ENCODE results near the gene CTDSPL. TPM values are rescaled to one million over a fixed set of nuclear protein-coding genes. Genes with fewer than 3 reads are reported as not detected.

The CTDSPL gene
- total RNA-seq, 1 experiment from 2014 or later = 27.4 TPM

GRCh38 chr3:37993820-37994638 is 132.3 kb downstream of the CTDSPL start:
- peak in 1 of 2 experiments; percentile 38 for DNase-seq (ENCODE audit: low read depth in 1 of 2, low spot score in 2 of 2)
- H3K9me3 ChIP-seq (replicated peaks) = no peaks in the 10 kb centered on the region

GRCh38 chr3:37994639-37994972 is 132.9 kb downstream of the CTDSPL start:
- Histone ChIP-seq H3K9me3 (replicated peaks) (no peaks in the 10 kb centered on the region), H3K27ac (no peak overlapping the region), H3K27me3 (replicated peaks) (no peaks in the 10 kb centered on the region), H3K4me3 (peak overlapping the region; percentile 35), H3K36me3 (no peaks in the 10 kb centered on the region), H3K4me1 (replicated peaks) (peaks cover 12% of the 10 kb centered on the region)
- no peak for DNase-seq (ENCODE audit: low read depth in 1 of 2, low spot score in 2 of 2)

More at GRCh38 chr3:37993820-37994638, 132.3 kb downstream of the CTDSPL start:
- Histone ChIP-seq H3K36me3 (no peaks in the 10 kb centered on the region), H3K27ac (no peak overlapping the region), H3K4me3 (peak overlapping the region; percentile 35), H3K4me1 (replicated peaks) (peaks cover 8% of the 10 kb centered on the region), H3K27me3 (replicated peaks) (no peaks in the 10 kb centered on the region)

- no peaks in the 10 kb centered on the region for H3K27me3 ChIP-seq (replicated peaks)
- DNase-seq (ENCODE audit: low read depth in 1 of 2, low spot score in 2 of 2) = peak in 1 of 2 experiments; percentile 23
- no peaks in the 10 kb centered on the region for H3K36me3 ChIP-seq
- no peak overlapping the region for H3K4me3 ChIP-seq
- H3K27ac ChIP-seq = no peak overlapping the region
- peaks cover 12% of the 10 kb centered on the region for H3K4me1 ChIP-seq (replicated peaks)
- no peaks in the 10 kb centered on the region for H3K9me3 ChIP-seq (replicated peaks)
Measured at GRCh38 chr3:37995652-37996641, 134.3 kb downstream of the CTDSPL start.

GRCh38 chr3:37996785-37997301 is 135.2 kb downstream of the CTDSPL start:
- peak; percentile 61 to 76 for DNase-seq (ENCODE audit: low read depth in 1 of 2, low spot score in 2 of 2)
- Histone ChIP-seq H3K36me3 (no peaks in the 10 kb centered on the region), H3K27ac (no peak overlapping the region), H3K27me3 (replicated peaks) (no peaks in the 10 kb centered on the region), H3K4me1 (replicated peaks) (peaks cover 12% of the 10 kb centered on the region), H3K4me3 (no peak overlapping the region), H3K9me3 (replicated peaks) (no peaks in the 10 kb centered on the region)

- no peak overlapping the region for H3K4me3 ChIP-seq
- no peak for DNase-seq (ENCODE audit: low read depth in 1 of 2, low spot score in 2 of 2)
- H3K36me3 ChIP-seq = no peaks in the 10 kb centered on the region
- no peaks in the 10 kb centered on the region for H3K27me3 ChIP-seq (replicated peaks)
- H3K27ac ChIP-seq = no peak overlapping the region
- peaks cover 12% of the 10 kb centered on the region for H3K4me1 ChIP-seq (replicated peaks)
- no peaks in the 10 kb centered on the region for H3K9me3 ChIP-seq (replicated peaks)
Measured at GRCh38 chr3:37997342-37997741, 135.7 kb downstream of the CTDSPL start.

GRCh38 chr3:37997791-37998370 is 136.2 kb downstream of the CTDSPL start:
- no peak overlapping the region for H3K4me3 ChIP-seq
- H3K9me3 ChIP-seq (replicated peaks) = no peaks in the 10 kb centered on the region
- H3K36me3 ChIP-seq = no peaks in the 10 kb centered on the region
- no peak for DNase-seq (ENCODE audit: low read depth in 1 of 2, low spot score in 2 of 2)
- peaks cover 12% of the 10 kb centered on the region for H3K4me1 ChIP-seq (replicated peaks)
- no peak overlapping the region for H3K27ac ChIP-seq
- H3K27me3 ChIP-seq (replicated peaks) = no peaks in the 10 kb centered on the region

GRCh38 chr3:37999836-38000235 is 138.2 kb downstream of the CTDSPL start:
- Histone ChIP-seq H3K4me3 (no peak overlapping the region), H3K36me3 (no peaks in the 10 kb centered on the region), H3K9me3 (replicated peaks) (no peaks in the 10 kb centered on the region), H3K27ac (no peak overlapping the region), H3K27me3 (replicated peaks) (no peaks in the 10 kb centered on the region), H3K4me1 (replicated peaks) (peaks cover 15% of the 10 kb centered on the region)
- DNase-seq (ENCODE audit: low read depth in 1 of 2, low spot score in 2 of 2) = peak in 1 of 2 experiments; percentile 21

- Histone ChIP-seq H3K36me3 (no peaks in the 10 kb centered on the region), H3K9me3 (replicated peaks) (no peaks in the 10 kb centered on the region), H3K4me3 (no peak overlapping the region), H3K27ac (no peak overlapping the region), H3K27me3 (replicated peaks) (no peaks in the 10 kb centered on the region), H3K4me1 (replicated peaks) (peaks cover 15% of the 10 kb centered on the region)
- DNase-seq (ENCODE audit: low read depth in 1 of 2, low spot score in 2 of 2) = peak in 1 of 2 experiments; percentile 25
Measured at GRCh38 chr3:38000242-38000916, 138.7 kb downstream of the CTDSPL start.

- Histone ChIP-seq H3K36me3 (no peaks in the 10 kb centered on the region), H3K4me3 (no peak overlapping the region), H3K9me3 (replicated peaks) (no peaks in the 10 kb centered on the region), H3K4me1 (replicated peaks) (peaks cover 15% of the 10 kb centered on the region), H3K27ac (no peak overlapping the region), H3K27me3 (replicated peaks) (no peaks in the 10 kb centered on the region)
- no peak for DNase-seq (ENCODE audit: low read depth in 1 of 2, low spot score in 2 of 2)
Measured at GRCh38 chr3:38000965-38001455, 139.3 kb downstream of the CTDSPL start.

GRCh38 chr3:38001456-38002081 is 139.9 kb downstream of the CTDSPL start:
- H3K27ac ChIP-seq = no peak overlapping the region
- H3K27me3 ChIP-seq (replicated peaks) = no peaks in the 10 kb centered on the region
- no peak overlapping the region for H3K4me3 ChIP-seq
- peaks cover 15% of the 10 kb centered on the region for H3K4me1 ChIP-seq (replicated peaks)
- no peak for DNase-seq (ENCODE audit: low read depth in 1 of 2, low spot score in 2 of 2)
- no peaks in the 10 kb centered on the region for H3K36me3 ChIP-seq
- H3K9me3 ChIP-seq (replicated peaks) = no peaks in the 10 kb centered on the region

GRCh38 chr3:38002291-38002876 is 140.7 kb downstream of the CTDSPL start:
- Histone ChIP-seq H3K27me3 (replicated peaks) (no peaks in the 10 kb centered on the region), H3K36me3 (no peaks in the 10 kb centered on the region), H3K4me3 (no peak overlapping the region), H3K4me1 (replicated peaks) (peaks cover 15% of the 10 kb centered on the region), H3K9me3 (replicated peaks) (no peaks in the 10 kb centered on the region), H3K27ac (no peak overlapping the region)
- no peak for DNase-seq (ENCODE audit: low read depth in 1 of 2, low spot score in 2 of 2)

- no peaks in the 10 kb centered on the region for H3K9me3 ChIP-seq (replicated peaks)
- H3K4me3 ChIP-seq = no peak overlapping the region
- H3K36me3 ChIP-seq = no peaks in the 10 kb centered on the region
- no peak overlapping the region for H3K27ac ChIP-seq
- DNase-seq (ENCODE audit: low read depth in 1 of 2, low spot score in 2 of 2) = no peak
- peaks cover 15% of the 10 kb centered on the region for H3K4me1 ChIP-seq (replicated peaks)
- H3K27me3 ChIP-seq (replicated peaks) = no peaks in the 10 kb centered on the region
Measured at GRCh38 chr3:38002940-38003339, 141.3 kb downstream of the CTDSPL start.

Data from SJSA1 (cell line).